ENCODE measurements around the gene KRT4.
"Not testable (repeated sequence)": the region's sequence is repeated elsewhere in the genome, so short reads cannot be mapped to it uniquely, and the experiment has no call there.

KRT4 gene

GRCh38 chr12:52798671-52799504 lies 15.0 kb downstream of the KRT4 start:
- ChIA-PET POLR2A (no interaction called here), CTCF (no interaction called here)
- TF ChIP-seq SP1 (IDR thresholded peaks at IDR 0.05) (no peak), TARDBP (IDR thresholded peaks at IDR 0.05) (no peak), L3MBTL2 (conservative IDR thresholded peaks at IDR 0.05) (no peak), BHLHE40 (IDR thresholded peaks at IDR 0.05; ENCODE audit: borderline replicate concordance) (no peak), LEF1 (IDR thresholded peaks at IDR 0.05; ENCODE audit: borderline replicate concordance) (no peak), ELF4 (IDR thresholded peaks at IDR 0.05) (no peak), FOXK2 (IDR thresholded peaks at IDR 0.05) (no peak)
- no peak for DNase-seq (ENCODE audit: extremely low spot score)

GRCh38 chr12:52798003-52798670 lies 15.8 kb downstream of the KRT4 start:
- TF ChIP-seq FOXA1 (IDR thresholded peaks at IDR 0.05): no peak
- no peak for DNase-seq (ENCODE audit: extremely low spot score)
- ChIA-PET POLR2A (no interaction called here), CTCF (no interaction called here)

- TF ChIP-seq LEF1 (IDR thresholded peaks at IDR 0.05; ENCODE audit: borderline replicate concordance) (no peak), PKNOX1 (IDR thresholded peaks at IDR 0.05) (no peak), FOXK2 (IDR thresholded peaks at IDR 0.05) (no peak), FOXA1 (IDR thresholded peaks at IDR 0.05) (no peak), SP1 (IDR thresholded peaks at IDR 0.05) (no peak), ARNT (IDR thresholded peaks at IDR 0.05) (no peak), HDGF (IDR thresholded peaks at IDR 0.05; ENCODE audit: borderline replicate concordance) (no peak), CTBP1 (IDR thresholded peaks at IDR 0.05; ENCODE audit: borderline replicate concordance) (no peak), BHLHE40 (IDR thresholded peaks at IDR 0.05; ENCODE audit: borderline replicate concordance) (no peak), ZNF384 (IDR thresholded peaks at IDR 0.05) (no peak)
- DNase-seq (ENCODE audit: extremely low spot score): no peak
- ChIA-PET CTCF (no interaction called here), POLR2A (no interaction called here)
These were observed 16.4 kb downstream of the KRT4 start for GRCh38 chr12:52797529-52797894.

- TF ChIP-seq TARDBP (IDR thresholded peaks at IDR 0.05): no peak
- no peak for DNase-seq (ENCODE audit: extremely low spot score)
- ChIA-PET CTCF (interaction anchor here (1.1 kb wide), 1 partner anchor 16 kb away, joined by 3 read pairs; no protein-coding TSS in a partner anchor), POLR2A (no interaction called here)
These were observed 16.9 kb downstream of the KRT4 start for GRCh38 chr12:52796839-52797528.

GRCh38 chr12:52796429-52796794 lies 17.5 kb downstream of the KRT4 start:
- ChIA-PET CTCF (interaction anchor here (0.8 to 1.1 kb wide), 2 partner anchors 15 to 69 kb away, joined by 3 read pairs; no protein-coding TSS in a partner anchor), POLR2A (no interaction called here)
- DNase-seq (ENCODE audit: extremely low spot score): no peak
- TF ChIP-seq FOXM1 (IDR thresholded peaks at IDR 0.05; ENCODE audit: borderline replicate concordance) (no peak), FOXK2 (IDR thresholded peaks at IDR 0.05) (no peak)

- POLR2A ChIA-PET: no interaction called here
- DNase-seq (ENCODE audit: extremely low spot score): no peak
- CTCF ChIA-PET: interaction anchor here (0.8 to 1.1 kb wide), 2 partner anchors 14 to 70 kb away, joined by 3 read pairs; no protein-coding TSS in a partner anchor
- TF ChIP-seq FOXA1 (IDR thresholded peaks at IDR 0.05) (no peak), TARDBP (IDR thresholded peaks at IDR 0.05) (no peak), ELF4 (IDR thresholded peaks at IDR 0.05) (no peak), CTBP1 (IDR thresholded peaks at IDR 0.05; ENCODE audit: borderline replicate concordance) (no peak)
These were observed 18.1 kb downstream of the KRT4 start, which contains the start of gene KRT3 for GRCh38 chr12:52795694-52796428. Gene KRT3, minus strand, starts transcription at chr12:52796117. Its CDS starts 75 bp downstream, at chr12:52796042.

- POLR2A ChIA-PET; DNase-seq (ENCODE audit: extremely low spot score): not testable (repeated sequence)
- CTCF ChIA-PET: interaction anchor here (0.6 kb wide), 1 partner anchor 511 kb away, joined by 3 read pairs; no protein-coding TSS in a partner anchor
These were observed 18.6 kb downstream of the KRT4 start for GRCh38 chr12:52795332-52795674.

GRCh38 chr12:52794479-52795331 lies 19.2 kb downstream of the KRT4 start:
- no peak for DNase-seq (ENCODE audit: extremely low spot score)
- TF ChIP-seq NFRKB (IDR thresholded peaks at IDR 0.05): no peak
- TF ChIP-seq FOXK2 (IDR thresholded peaks at IDR 0.05): no peak
- TF ChIP-seq SUZ12 (IDR thresholded peaks at IDR 0.05): no peak
- TF ChIP-seq FOXA1 (IDR thresholded peaks at IDR 0.05): no peak
- TF ChIP-seq LEF1 (IDR thresholded peaks at IDR 0.05; ENCODE audit: borderline replicate concordance): no peak
- no peak for TF ChIP-seq HDGF (IDR thresholded peaks at IDR 0.05; ENCODE audit: borderline replicate concordance)
- TF ChIP-seq L3MBTL2 (conservative IDR thresholded peaks at IDR 0.05): no peak
- no peak for TF ChIP-seq FOXM1 (IDR thresholded peaks at IDR 0.05; ENCODE audit: borderline replicate concordance)
- TF ChIP-seq ELF4 (IDR thresholded peaks at IDR 0.05): no peak
- no peak for TF ChIP-seq BHLHE40 (IDR thresholded peaks at IDR 0.05; ENCODE audit: borderline replicate concordance)
- no peak for TF ChIP-seq ARNT (IDR thresholded peaks at IDR 0.05)
- TF ChIP-seq PKNOX1 (IDR thresholded peaks at IDR 0.05): no peak
- no peak for TF ChIP-seq CTBP1 (IDR thresholded peaks at IDR 0.05; ENCODE audit: borderline replicate concordance)
- TF ChIP-seq SP1 (IDR thresholded peaks at IDR 0.05): no peak
- no peak for TF ChIP-seq TARDBP (IDR thresholded peaks at IDR 0.05)
- CTCF ChIA-PET: interaction anchor here (0.6 kb wide), 1 partner anchor 510 kb away, joined by 3 read pairs; no protein-coding TSS in a partner anchor
- POLR2A ChIA-PET: no interaction called here

All from HEK293T (cell line).